NCI-H2196 treated with DMSO at 0.1 percent for 48 hours (cell line): ENCODE measurements around the gene FAM120A.

Experiments
- DNase-seq: peaks from one replicate; lab custom pipeline; 2025; ENCODE audit not compliant: unreplicated experiment; lab: John Stamatoyannopoulos, UW

The FAM120A gene

GRCh38 chr9:93552923-93553322 lies 101.4 kb downstream of the FAM120A start:
- DNase-seq: no peak

GRCh38 chr9:93555370-93555769 lies 103.9 kb downstream of the FAM120A start:
- no peak for DNase-seq

- no peak for DNase-seq
Measured at GRCh38 chr9:93557366-93558137, 106.1 kb downstream of the FAM120A start.

- no peak for DNase-seq
Measured at GRCh38 chr9:93558503-93558902, 107.0 kb downstream of the FAM120A start.

GRCh38 chr9:93560991-93561390 lies 109.5 kb downstream of the FAM120A start:
- no peak for DNase-seq

GRCh38 chr9:93562157-93562556 lies 110.7 kb downstream of the FAM120A start:
- no peak for DNase-seq

- no peak for DNase-seq
Measured at GRCh38 chr9:93565089-93565488, 113.6 kb downstream of the FAM120A start.

GRCh38 chr9:93566408-93567270 lies 115.2 kb downstream of the FAM120A start:
- DNase-seq: peak; percentile 96

- no peak for DNase-seq
Measured at GRCh38 chr9:93567271-93567959, 115.9 kb downstream of the FAM120A start.

GRCh38 chr9:93568169-93568568 lies 116.7 kb downstream of the FAM120A start:
- no peak for DNase-seq

GRCh38 chr9:93569621-93570174 lies 118.2 kb downstream of the FAM120A start:
- no peak for DNase-seq

- no peak for DNase-seq
Measured at GRCh38 chr9:93572221-93572620, 120.7 kb downstream of the FAM120A start.

GRCh38 chr9:93572636-93573515 lies 121.4 kb downstream of the FAM120A start:
- no peak for DNase-seq

GRCh38 chr9:93573516-93573828 lies 122.0 kb downstream of the FAM120A start:
- DNase-seq: no peak

GRCh38 chr9:93574091-93574899 lies 122.8 kb downstream of the FAM120A start:
- DNase-seq: no peak

- no peak for DNase-seq
Measured at GRCh38 chr9:93574900-93575795, 123.7 kb downstream of the FAM120A start.

GRCh38 chr9:93575796-93576257 lies 124.3 kb downstream of the FAM120A start:
- no peak for DNase-seq

- DNase-seq: no peak
Measured at GRCh38 chr9:93576258-93577077, 125.0 kb downstream of the FAM120A start, which contains the start of gene PHF2. Gene PHF2, plus strand, starts transcription at chr9:93576584. Its CDS starts 190 bp downstream, at chr9:93576774.
